ENCODE data around the gene DMRTB1. TPM values are rescaled to one million over a fixed set of nuclear protein-coding genes. Genes with fewer than 3 reads are reported as not detected.

The DMRTB1 gene
- total RNA-seq, 1 experiment from 2014 or later: not detected

- Histone ChIP-seq H3K9me2 (ENCODE audit: insufficient read depth) (no peaks in the 10 kb centered on the region), H3K9me3 (ENCODE audit: control insufficient read depth in 1 of 2, insufficient read depth in 1 of 2, low read depth in 1 of 2, low read length in 2 of 2) (no peaks in the 10 kb centered on the region), H3K27me3 (ENCODE audit: insufficient read depth, low read length) (no peaks in the 10 kb centered on the region), H3K9ac (ENCODE audit: low read length) (no peak overlapping the region), H3K4me3 (replicated peaks in 1 of 2; ENCODE audit: low read depth in 1 of 2, low read length in 2 of 2) (no peak overlapping the region), H3K36me3 (ENCODE audit: control insufficient read depth in 1 of 2, insufficient read depth in 2 of 2, low read length in 2 of 2) (no peaks in the 10 kb centered on the region), H3K79me2 (ENCODE audit: insufficient read depth, low read length) (no peaks in the 10 kb centered on the region), H3K4me2 (ENCODE audit: low read length) (no peak overlapping the region), H3K27ac (ENCODE audit: low read depth, low read length) (no peak overlapping the region), H3K4me1 (ENCODE audit: control insufficient read depth in 1 of 2, insufficient read depth in 2 of 2, low read length in 2 of 2) (peaks cover 0 to 7% of the 10 kb centered on the region in 2 experiments; a peak in 2 of 4 replicates), H4K20me1 (ENCODE audit: insufficient read depth) (no peaks in the 10 kb centered on the region), H2AFZ (ENCODE audit: low read depth, low read length, poor library complexity, severe bottlenecking) (no peak overlapping the region)
- TF ChIP-seq, protein P1, sequence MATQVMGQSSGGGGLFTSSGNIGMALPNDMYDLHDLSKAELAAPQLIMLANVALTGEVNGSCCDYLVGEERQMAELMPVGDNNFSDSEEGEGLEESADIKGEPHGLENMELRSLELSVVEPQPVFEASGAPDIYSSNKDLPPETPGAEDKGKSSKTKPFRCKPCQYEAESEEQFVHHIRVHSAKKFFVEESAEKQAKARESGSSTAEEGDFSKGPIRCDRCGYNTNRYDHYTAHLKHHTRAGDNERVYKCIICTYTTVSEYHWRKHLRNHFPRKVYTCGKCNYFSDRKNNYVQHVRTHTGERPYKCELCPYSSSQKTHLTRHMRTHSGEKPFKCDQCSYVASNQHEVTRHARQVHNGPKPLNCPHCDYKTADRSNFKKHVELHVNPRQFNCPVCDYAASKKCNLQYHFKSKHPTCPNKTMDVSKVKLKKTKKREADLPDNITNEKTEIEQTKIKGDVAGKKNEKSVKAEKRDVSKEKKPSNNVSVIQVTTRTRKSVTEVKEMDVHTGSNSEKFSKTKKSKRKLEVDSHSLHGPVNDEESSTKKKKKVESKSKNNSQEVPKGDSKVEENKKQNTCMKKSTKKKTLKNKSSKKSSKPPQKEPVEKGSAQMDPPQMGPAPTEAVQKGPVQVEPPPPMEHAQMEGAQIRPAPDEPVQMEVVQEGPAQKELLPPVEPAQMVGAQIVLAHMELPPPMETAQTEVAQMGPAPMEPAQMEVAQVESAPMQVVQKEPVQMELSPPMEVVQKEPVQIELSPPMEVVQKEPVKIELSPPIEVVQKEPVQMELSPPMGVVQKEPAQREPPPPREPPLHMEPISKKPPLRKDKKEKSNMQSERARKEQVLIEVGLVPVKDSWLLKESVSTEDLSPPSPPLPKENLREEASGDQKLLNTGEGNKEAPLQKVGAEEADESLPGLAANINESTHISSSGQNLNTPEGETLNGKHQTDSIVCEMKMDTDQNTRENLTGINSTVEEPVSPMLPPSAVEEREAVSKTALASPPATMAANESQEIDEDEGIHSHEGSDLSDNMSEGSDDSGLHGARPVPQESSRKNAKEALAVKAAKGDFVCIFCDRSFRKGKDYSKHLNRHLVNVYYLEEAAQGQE (IDR thresholded peaks at IDR 0.05; ENCODE audit: low read depth): no peak
- TF ChIP-seq SIN3A (IDR thresholded peaks at IDR 0.05; ENCODE audit: low read depth) (no peak), POLR2AphosphoS5 (IDR thresholded peaks at IDR 0.05; ENCODE audit: low read depth, low read length) (no peak), EZH2phosphoT487 (IDR thresholded peaks at IDR 0.05; ENCODE audit: borderline replicate concordance) (no peak), ZFX (IDR thresholded peaks at IDR 0.05) (no peak), EGR1 (IDR thresholded peaks at IDR 0.05; ENCODE audit: low read depth) (no peak), EZH2 (IDR thresholded peaks at IDR 0.05) (no peak), CBX3 (IDR thresholded peaks at IDR 0.05; ENCODE audit: low read depth) (no peak), FOSL1 (IDR thresholded peaks at IDR 0.05; ENCODE audit: low read depth) (no peak), ZNF274 (IDR thresholded peaks at IDR 0.05; ENCODE audit: low read depth, low read length) (no peak), ELF1 (IDR thresholded peaks at IDR 0.05; ENCODE audit: borderline replicate concordance, low read depth) (no peak)
- TF ChIP-seq, protein P2, sequence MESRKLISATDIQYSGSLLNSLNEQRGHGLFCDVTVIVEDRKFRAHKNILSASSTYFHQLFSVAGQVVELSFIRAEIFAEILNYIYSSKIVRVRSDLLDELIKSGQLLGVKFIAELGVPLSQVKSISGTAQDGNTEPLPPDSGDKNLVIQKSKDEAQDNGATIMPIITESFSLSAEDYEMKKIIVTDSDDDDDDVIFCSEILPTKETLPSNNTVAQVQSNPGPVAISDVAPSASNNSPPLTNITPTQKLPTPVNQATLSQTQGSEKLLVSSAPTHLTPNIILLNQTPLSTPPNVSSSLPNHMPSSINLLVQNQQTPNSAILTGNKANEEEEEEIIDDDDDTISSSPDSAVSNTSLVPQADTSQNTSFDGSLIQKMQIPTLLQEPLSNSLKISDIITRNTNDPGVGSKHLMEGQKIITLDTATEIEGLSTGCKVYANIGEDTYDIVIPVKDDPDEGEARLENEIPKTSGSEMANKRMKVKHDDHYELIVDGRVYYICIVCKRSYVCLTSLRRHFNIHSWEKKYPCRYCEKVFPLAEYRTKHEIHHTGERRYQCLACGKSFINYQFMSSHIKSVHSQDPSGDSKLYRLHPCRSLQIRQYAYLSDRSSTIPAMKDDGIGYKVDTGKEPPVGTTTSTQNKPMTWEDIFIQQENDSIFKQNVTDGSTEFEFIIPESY (IDR thresholded peaks at IDR 0.05; ENCODE audit: extremely low read depth, insufficient replicate concordance, low read length): no peak
- TF ChIP-seq, protein P3, sequence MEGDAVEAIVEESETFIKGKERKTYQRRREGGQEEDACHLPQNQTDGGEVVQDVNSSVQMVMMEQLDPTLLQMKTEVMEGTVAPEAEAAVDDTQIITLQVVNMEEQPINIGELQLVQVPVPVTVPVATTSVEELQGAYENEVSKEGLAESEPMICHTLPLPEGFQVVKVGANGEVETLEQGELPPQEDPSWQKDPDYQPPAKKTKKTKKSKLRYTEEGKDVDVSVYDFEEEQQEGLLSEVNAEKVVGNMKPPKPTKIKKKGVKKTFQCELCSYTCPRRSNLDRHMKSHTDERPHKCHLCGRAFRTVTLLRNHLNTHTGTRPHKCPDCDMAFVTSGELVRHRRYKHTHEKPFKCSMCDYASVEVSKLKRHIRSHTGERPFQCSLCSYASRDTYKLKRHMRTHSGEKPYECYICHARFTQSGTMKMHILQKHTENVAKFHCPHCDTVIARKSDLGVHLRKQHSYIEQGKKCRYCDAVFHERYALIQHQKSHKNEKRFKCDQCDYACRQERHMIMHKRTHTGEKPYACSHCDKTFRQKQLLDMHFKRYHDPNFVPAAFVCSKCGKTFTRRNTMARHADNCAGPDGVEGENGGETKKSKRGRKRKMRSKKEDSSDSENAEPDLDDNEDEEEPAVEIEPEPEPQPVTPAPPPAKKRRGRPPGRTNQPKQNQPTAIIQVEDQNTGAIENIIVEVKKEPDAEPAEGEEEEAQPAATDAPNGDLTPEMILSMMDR (IDR thresholded peaks at IDR 0.05 in 2 of 3, conservative IDR thresholded peaks at IDR 0.05 in 1 of 3; ENCODE audit: borderline replicate concordance in 1 of 3, insufficient read depth in 1 of 3, low read depth in 2 of 3, low read length in 2 of 3): no peak
- ChIA-PET RAD21 (ENCODE audit: low non-redundant PET in 1 of 2, low total read pairs in 2 of 2, uncharacterized antibody in 2 of 2, unreplicated experiment in 2 of 2) (no interaction called here), CTCF (no interaction called here), POLR2A (no interaction called here)
- no TSS peak for BruUV-seq (replicated peaks)
- intact Hi-C loops (cut with micrococcal nuclease): no loop called here
- DNase-seq (ENCODE audit: low read depth, low spot score) (no peak), ATAC-seq (no peak)
Measured at GRCh38 chr1:53511933-53512806, 53.0 kb downstream of the DMRTB1 start.
